8988T (cell line): ENCODE results near the gene GLT1D1.
"Not testable (repeated sequence)": the region's sequence is repeated elsewhere in the genome, so short reads cannot be mapped to it uniquely, and the experiment has no call there.

Experiments used
- DNase-seq: peaks from one replicate; pipeline ENCODE4 v3.0.0; 2011

The GLT1D1 gene

DNA sequence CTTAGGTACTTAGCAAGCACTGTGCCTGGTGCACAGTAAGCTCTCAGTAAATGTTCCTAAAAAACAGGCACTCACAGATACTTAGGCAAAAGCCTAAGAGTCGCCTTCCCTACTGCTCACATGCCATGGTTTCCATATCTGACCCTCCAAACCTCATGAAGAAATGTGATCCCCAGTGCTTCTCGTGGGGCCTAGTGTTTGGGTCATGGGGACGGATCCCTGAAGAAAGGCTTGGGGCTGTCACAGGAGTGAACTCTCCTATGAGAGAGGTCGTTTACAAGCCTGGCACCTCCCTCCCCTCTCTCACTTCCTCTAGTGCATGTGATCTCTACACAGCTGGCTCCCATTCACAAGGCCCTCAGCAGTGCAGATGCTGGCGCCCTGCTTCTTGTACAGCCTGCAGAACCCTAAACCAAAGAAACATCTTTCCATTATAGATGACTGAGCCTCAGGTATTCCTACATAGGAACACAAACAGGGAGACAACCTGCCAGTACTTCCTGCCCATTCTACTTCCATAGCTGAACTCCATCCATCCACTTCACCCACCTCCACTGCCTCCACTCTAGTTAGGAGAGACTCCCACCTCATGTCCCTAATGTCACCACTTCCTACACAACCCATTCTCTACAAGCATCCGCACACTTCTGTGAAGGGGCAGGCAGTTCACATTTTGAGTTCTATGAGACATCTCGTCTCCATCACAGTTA lies 32.4 kb upstream of the GLT1D1 start:
- no peak for DNase-seq

- DNase-seq = peak; percentile 51
Observed at GRCh38 chr12:128823216-128823915, 29.9 kb upstream of the GLT1D1 start.

- DNase-seq = peak; percentile 99
Observed at GRCh38 chr12:128823916-128824839, 29.1 kb upstream of the GLT1D1 start, which contains the start of gene SLC15A4. TSS of gene SLC15A4 (minus strand) at chr12:128823958. CDS start at chr12:128823943, 15 bp downstream.

DNA sequence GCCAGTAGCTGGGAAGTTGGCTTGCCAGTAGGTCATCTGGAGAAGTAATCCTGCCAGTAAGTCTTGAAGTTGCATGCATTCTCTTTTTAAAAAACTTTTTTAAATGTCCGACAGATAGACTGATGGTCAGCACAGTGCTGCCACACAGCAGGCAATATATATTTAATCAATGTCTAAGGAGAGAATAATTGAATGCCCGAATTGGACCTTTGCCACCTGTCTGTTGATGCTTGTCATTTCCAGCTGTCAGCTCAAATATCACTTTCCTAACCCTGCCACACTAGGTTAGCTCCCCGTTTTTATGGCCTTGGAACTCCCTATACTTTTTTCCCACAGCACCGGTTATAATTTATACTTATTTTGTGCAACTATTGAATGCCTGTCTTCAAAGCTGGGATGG lies 27.4 kb upstream of the GLT1D1 start:
- DNase-seq = no peak

- no peak for DNase-seq
Observed at GRCh38 chr12:128827724-128828123, 25.6 kb upstream of the GLT1D1 start.

DNA sequence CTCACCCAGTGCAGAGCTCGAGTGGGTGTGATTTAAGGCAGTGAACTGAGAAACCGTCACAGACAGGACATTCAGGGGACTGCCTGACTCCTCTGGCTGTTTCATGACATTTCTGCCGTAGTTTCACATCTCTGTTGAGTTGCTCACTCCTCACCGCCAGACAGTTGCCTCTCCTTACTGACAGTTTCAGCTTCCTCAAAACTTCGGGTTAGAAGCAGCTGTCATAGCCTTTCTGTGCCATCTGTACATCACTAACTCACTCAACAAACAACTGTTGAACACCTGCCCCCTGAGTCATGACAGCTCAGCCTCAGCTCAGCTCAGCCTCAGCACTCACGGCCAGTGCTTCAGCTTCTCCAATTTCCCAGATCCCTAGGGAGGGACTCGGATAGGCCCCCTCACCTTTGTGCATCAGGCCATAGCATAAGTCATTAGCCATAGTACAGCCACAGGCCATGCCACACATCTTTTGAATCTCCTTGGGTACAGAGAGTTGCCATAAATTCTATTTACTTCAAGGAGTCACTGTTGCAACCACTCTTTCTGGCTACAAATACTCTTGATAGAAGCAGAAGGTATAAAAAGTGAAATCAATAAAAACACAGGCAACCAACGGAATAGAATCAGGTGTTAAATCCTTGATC lies 23.3 kb upstream of the GLT1D1 start:
- DNase-seq = no peak

DNA sequence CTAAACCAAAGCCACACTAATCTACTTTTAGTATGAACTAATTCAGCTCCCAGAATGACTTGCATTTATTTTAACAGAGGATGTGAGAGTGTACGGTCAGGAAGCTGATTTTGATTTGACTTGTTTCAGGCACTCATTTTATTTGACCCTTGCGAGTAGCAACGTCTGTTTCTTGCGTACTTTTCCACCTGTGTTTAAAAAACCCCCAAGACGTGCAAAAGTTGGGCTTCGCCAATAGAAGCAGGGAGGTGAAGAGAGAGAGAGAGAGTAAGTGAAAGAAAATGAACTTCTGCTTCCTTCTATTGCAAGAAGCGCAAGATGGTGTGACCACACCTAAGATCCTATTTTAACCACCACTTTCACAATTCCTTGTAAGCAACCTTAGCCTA lies 22.8 kb upstream of the GLT1D1 start:
- DNase-seq = no peak

DNA sequence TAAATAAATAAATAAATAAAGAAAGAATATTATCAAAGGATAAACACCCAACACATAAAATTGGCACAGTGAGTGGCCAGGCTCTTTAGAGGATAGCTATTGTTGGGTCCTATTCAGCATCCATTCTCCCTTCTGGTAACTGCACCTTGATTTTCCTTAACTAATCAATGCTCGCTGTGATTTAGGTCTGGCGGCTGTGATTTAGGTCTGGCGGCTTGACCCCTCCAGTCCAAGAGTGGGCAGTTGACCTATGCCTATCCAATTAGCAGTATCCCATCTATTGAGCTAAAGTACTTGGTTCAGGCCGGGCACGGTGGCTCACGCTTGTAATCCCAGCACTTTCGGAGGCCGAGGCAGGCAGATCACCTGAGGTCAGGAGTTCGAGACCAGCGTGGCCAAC lies 19.9 kb upstream of the GLT1D1 start:
- DNase-seq = no peak

- DNase-seq = not testable (repeated sequence)
Observed at GRCh38 chr12:128839885-128840284, 13.4 kb upstream of the GLT1D1 start.

GRCh38 chr12:128840862-128841468 lies 12.3 kb upstream of the GLT1D1 start:
- no peak for DNase-seq

GRCh38 chr12:128842579-128842978 lies 10.7 kb upstream of the GLT1D1 start:
- no peak for DNase-seq

- no peak for DNase-seq
Observed at GRCh38 chr12:128843538-128843937, 9.7 kb upstream of the GLT1D1 start.

DNA sequence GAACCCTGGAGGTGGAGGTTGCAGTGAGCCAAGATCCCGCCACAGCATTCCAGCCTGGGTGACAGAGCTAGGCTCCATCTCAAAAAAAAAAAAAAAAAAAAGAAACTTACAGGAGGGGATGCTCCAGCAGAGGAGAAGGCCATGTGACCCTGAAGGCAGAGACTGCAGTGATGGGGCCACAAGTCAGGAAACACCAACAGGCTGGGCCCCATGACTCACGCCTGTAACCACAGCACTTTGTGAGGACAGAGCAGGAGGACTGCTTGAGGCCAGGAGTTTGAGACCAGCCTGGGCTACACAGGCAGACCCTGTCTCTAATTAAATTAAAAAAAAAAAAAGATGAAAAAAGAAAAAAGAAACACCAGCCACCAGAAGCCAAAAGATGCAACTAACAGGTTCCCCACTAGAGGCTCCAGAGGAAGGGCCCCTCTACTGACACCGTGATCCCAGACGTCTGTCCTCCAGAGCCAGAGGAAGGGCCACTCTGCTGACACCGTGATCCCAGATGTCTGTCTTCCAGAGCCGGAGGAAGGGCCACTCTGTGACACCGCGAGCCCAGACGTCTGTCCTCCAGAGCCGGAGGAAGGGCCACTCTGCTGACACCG lies 9.1 kb upstream of the GLT1D1 start:
- no peak for DNase-seq

DNA sequence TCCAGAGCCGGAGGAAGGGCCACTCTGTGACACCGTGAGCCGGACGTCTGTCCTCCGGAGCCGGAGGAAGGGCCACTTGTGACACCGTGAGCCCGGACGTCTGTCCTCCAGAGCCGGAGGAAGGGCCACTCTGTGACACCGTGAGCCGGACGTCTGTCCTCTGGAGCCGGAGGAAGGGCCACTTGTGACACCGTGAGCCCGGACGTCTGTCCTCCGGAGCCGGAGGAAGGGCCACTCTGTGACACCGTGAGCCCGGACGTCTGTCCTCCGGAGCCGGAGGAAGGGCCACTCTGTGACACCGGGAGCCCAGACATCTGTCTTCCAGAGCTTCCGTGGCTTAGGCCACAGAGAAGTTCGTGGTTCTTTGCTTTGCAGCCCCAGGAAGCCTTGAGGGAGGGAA lies 6.6 kb upstream of the GLT1D1 start:
- not testable (repeated sequence) for DNase-seq

GRCh38 chr12:128848371-128848770 lies 4.9 kb upstream of the GLT1D1 start:
- DNase-seq = no peak

DNA sequence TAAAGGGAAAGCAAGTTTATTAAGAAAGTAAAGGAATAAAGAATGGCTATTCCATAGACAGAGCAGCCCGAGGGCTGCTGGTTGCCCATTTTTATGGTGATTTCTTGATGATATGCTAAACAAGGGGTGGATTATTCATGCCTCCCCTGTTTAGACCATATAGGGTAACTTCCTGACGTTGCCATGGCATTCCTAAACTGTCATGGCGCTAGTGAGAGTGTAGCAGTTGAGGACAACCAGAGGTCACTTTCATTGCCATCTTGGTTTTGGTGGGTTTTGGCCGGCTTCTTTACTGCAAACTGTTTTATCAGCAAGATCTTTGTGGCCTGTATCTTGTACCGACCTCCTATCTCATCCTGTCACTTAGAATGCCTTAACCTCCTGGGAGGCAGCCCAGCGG lies 3.5 kb upstream of the GLT1D1 start:
- DNase-seq = not testable (repeated sequence)

GRCh38 chr12:128850400-128850799 lies 2.9 kb upstream of the GLT1D1 start:
- DNase-seq = no peak

DNA sequence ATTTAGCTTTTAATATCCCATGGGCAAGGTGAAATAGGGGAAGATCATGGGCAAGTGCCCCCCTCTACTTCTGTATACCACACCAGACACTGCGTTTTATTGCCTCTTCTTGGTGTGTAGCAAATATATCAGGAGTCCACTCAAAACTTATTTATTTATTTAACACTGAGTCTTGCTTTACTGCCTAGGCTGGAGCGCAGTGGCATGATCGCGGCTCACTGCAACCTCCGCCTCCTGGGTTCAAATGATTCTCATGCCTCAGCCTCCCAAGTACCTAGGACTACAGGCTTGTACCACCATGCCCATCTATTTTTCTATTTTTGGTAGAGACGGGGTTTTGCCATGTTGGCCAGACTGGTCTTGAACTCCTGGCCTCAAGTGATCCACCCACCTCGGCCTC lies 1.8 kb upstream of the GLT1D1 start:
- DNase-seq = not testable (repeated sequence)

DNA sequence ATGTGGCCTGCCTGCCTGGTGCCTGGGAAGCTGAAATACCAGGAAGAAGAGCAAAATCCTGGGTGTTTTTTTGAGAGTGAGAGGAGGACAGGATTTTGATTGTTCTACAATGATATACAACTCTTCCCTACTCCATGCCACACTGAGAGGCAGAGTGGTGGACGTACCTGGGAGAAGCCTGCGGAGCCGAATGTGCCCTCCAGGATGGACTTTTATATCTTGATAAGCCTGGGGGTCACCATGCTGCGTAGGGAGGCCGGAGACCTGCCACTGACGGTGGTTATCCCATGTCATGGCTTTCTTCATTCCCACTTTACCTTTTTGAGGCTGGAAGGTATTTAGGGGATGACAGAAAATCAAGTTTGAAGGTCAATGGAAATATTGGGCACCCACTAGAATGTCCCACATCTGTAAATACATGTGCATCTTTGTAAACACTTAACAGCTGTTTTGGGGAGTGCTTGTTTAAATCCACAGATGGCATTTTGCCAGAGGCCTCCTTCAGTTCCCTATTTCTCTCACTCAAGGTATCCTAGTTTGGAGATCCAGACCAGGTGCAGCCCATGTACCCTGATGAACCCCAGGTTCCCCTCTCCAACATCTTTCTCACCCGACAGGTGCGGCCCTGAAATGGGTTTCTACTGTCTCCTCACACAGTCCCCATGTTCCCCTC lies 1.1 kb upstream of the GLT1D1 start:
- DNase-seq = no peak

- no peak for DNase-seq
Observed at GRCh38 chr12:128853600-128854197, 421 bp downstream of the GLT1D1 start.
